ENCODE results near the gene TRAPPC11. TPM values are rescaled to one million over a fixed set of nuclear protein-coding genes. Genes with fewer than 3 reads are reported as not detected.
A peak's percentile ranks its signal among the peaks of the same experiment; 100 is the strongest.

Gene TRAPPC11
- total and polyA plus RNA-seq, 2 of the 13 experiments (the other 11 are each of a cell fraction or from before 2014, with no cell fraction given) = 18.0 to 23.2 TPM

DNA sequence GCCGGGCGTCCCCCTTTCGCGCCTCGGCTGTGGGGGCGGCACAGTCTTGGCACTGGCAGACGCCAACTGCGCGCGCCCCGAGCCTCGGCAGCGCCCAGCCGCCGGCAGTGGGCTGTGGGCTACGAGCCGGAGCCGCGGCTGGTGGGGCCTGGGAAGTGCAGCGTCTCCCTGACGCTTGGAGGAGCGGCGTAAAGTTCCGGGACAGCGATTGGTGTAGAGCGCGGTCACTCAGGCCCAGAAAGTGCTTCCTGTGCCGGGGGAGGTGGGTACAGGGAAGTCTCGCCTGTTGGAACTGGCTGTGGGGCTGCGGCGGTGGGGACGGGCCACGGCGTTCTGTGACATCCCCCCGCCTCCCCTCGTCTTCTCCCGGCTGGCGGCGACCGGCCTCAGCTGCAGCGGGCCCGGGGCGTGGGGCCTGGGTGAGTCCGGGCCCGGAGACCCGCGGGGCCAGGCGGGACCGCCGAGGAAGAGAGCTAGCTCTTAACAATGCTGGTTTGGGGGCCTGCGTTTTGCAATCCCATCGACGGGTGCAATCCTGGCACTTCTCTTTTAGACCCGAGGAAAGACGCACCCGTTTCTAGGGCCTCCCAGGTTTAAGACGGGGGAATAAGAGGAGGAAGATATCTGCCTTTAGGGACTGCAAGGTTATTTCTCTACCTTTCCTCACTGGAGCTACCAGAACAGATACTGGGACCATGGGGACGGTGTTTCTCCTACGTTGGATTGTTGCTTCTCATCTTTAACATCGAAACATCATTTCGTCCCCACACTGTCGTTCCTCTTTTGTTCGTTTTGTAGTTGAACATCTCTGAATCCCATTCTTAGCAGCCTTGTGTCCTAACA is at the start of gene TRAPPC11, which contains the start of gene RWDD4 (continued):
- TF ChIP-seq HNF1A (IDR thresholded peaks at IDR 0.05; ENCODE audit: low read depth) (no peak), HNF1A (CRISPR knock-in tag; IDR thresholded peaks at IDR 0.05; ENCODE audit: borderline replicate concordance) (peak; percentile 79), ZNF788 (CRISPR knock-in tag; IDR thresholded peaks at IDR 0.05; ENCODE audit: borderline replicate concordance) (peak; percentile 80; the same call in 1 of the 2 replicates), HNRNPUL1 (IDR thresholded peaks at IDR 0.05; ENCODE audit: low read depth, low read length) (0 out of 2 replicates have a peak, but pooled peaks have one; percentile 33), POLR2AphosphoS5 (IDR thresholded peaks at IDR 0.05; ENCODE audit: low read depth, low read length) (peak; percentile 52; the same call in 1 of the 2 replicates), ZNF326 (CRISPR knock-in tag; IDR thresholded peaks at IDR 0.05; ENCODE audit: borderline replicate concordance) (no peak), ZSCAN21 (CRISPR knock-in tag; IDR thresholded peaks at IDR 0.05; ENCODE audit: borderline replicate concordance) (peak; percentile 59; the same call in 1 of the 2 replicates), NKX3-1 (CRISPR knock-in tag; IDR thresholded peaks at IDR 0.05) (0 out of 2 replicates have a peak, but pooled peaks have one; percentile 31), HOXA5 (CRISPR knock-in tag; IDR thresholded peaks at IDR 0.05) (peak; percentile 34; the same call in 1 of the 2 replicates), ZNF552 (CRISPR knock-in tag; IDR thresholded peaks at IDR 0.05; ENCODE audit: borderline replicate concordance) (no peak; the same call in 1 of the 2 replicates), PHF20 (CRISPR knock-in tag; IDR thresholded peaks at IDR 0.05) (peak; percentile 87), PRDM15 (CRISPR knock-in tag; IDR thresholded peaks at IDR 0.05) (0 out of 2 replicates have a peak, but pooled peaks have one; percentile 39), GATAD1 (CRISPR knock-in tag; IDR thresholded peaks at IDR 0.05) (peak; percentile 77), RAD21 (CRISPR knock-in tag; IDR thresholded peaks at IDR 0.05) (peak; percentile 67), ZNF556 (CRISPR knock-in tag; IDR thresholded peaks at IDR 0.05; ENCODE audit: borderline replicate concordance) (peak; percentile 55; the same call in 1 of the 2 replicates), ZEB1 (IDR thresholded peaks at IDR 0.05; ENCODE audit: insufficient replicate concordance, low read depth) (no peak), HOXD1 (CRISPR knock-in tag; IDR thresholded peaks at IDR 0.05) (0 out of 2 replicates have a peak, but pooled peaks have one; percentile 38)
- TF ChIP-seq, protein P1, sequence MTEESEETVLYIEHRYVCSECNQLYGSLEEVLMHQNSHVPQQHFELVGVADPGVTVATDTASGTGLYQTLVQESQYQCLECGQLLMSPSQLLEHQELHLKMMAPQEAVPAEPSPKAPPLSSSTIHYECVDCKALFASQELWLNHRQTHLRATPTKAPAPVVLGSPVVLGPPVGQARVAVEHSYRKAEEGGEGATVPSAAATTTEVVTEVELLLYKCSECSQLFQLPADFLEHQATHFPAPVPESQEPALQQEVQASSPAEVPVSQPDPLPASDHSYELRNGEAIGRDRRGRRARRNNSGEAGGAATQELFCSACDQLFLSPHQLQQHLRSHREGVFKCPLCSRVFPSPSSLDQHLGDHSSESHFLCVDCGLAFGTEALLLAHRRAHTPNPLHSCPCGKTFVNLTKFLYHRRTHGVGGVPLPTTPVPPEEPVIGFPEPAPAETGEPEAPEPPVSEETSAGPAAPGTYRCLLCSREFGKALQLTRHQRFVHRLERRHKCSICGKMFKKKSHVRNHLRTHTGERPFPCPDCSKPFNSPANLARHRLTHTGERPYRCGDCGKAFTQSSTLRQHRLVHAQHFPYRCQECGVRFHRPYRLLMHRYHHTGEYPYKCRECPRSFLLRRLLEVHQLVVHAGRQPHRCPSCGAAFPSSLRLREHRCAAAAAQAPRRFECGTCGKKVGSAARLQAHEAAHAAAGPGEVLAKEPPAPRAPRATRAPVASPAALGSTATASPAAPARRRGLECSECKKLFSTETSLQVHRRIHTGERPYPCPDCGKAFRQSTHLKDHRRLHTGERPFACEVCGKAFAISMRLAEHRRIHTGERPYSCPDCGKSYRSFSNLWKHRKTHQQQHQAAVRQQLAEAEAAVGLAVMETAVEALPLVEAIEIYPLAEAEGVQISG (CRISPR knock-in tag; IDR thresholded peaks at IDR 0.05) = peak; percentile 77
